B cell (primary cell): Measurements from ENCODE around the gene ECI1. TPM values are rescaled to one million over a fixed set of nuclear protein-coding genes. Genes with fewer than 3 reads are reported as not detected.

Source experiments
- ATAC-seq: fragments of 200-7000 bp; cut with Tn5 transposase; one replicate; pipeline ENCODE4 v1.10.0; 2021; ENCODE audit warnings: low read depth, mild to moderate bottlenecking, moderate number of reproducible peaks, moderate library complexity
- CTCF ChIA-PET: fragments of 350-600 bp; sonication (Branson Sonifier 250); formaldehyde crosslinking; loops from one replicate; lab custom pipeline; 2021; ENCODE audit warnings: antibody characterized with exemption, inconsistent platforms; lab: Charles Lee
- POLR2A ChIA-PET: fragments of 350-600 bp; sonication (Branson Sonifier 250); formaldehyde crosslinking; loops from one replicate; lab custom pipeline; 2021; ENCODE audit warnings: antibody characterized with exemption; lab: Charles Lee
- DNase-seq: peaks from one replicate; pipeline ENCODE4 v3.0.0; 2013
- H2AFZ ChIP-seq: 2 replicates; pipeline ENCODE4 v1.6.1; 2012; ENCODE audit warnings: mild to moderate bottlenecking, low read depth, low read length; ENCODE audit not compliant: insufficient read depth, poor library complexity, severe bottlenecking
- H3K27ac ChIP-seq, 2 donors: 1 replicate in 1 of 2; 2 replicates in 1 of 2; pipeline ENCODE4 v1.5.1; 2012 to 2013; ENCODE audit warnings: low read length in 2 of 2, mild to moderate bottlenecking in 2 of 2, moderate library complexity in 1 of 2
- H3K27me3 ChIP-seq, 4 experiments: fragments of 200-600 bp in 1 of 4; sonication (generic) in 1 of 4; replicated peaks in 1 of 4; 1 replicate in 2 of 4; 2 replicates in 2 of 4; pipeline versions ENCODE4 v1.6.1 to v1.7.0; 2013 to 2016; ENCODE audit warnings: low read length in 3 of 4, mild to moderate bottlenecking in 2 of 4, mixed read lengths in 1 of 4, moderate library complexity in 1 of 4; ENCODE audit not compliant: insufficient read depth in 4 of 4, control insufficient read depth in 3 of 4; ENCODE audit errors: control extremely low read depth in 1 of 4
- H3K36me3 ChIP-seq, 2 experiments: replicated peaks in 1 of 2; 1 replicate in 1 of 2; 2 replicates in 1 of 2; pipeline versions ENCODE4 v1.6.1 to v1.7.1; 2013; ENCODE audit warnings: low read length in 1 of 2; ENCODE audit not compliant: insufficient read depth in 2 of 2, control insufficient read depth in 1 of 2; ENCODE audit errors: control extremely low read depth in 1 of 2, extremely low read depth in 1 of 2
- H3K4me1 ChIP-seq, 2 donors: fragments of 200-600 bp in 1 of 2; sonication (generic) in 1 of 2; 1 replicate in 1 of 2; 2 replicates in 1 of 2; pipeline versions ENCODE4 v1.5.1 to v1.6.1; 2013 to 2017; ENCODE audit warnings: low read length in 2 of 2; ENCODE audit not compliant: control insufficient read depth in 2 of 2, insufficient read depth in 2 of 2
- H3K4me2 ChIP-seq: replicated peaks from 2 replicates; pipeline ENCODE3; 2012; ENCODE audit warnings: mild to moderate bottlenecking, low read depth, low read length; ENCODE audit not compliant: poor library complexity, severe bottlenecking
- H3K4me3 ChIP-seq, 5 experiments: fragments of 200-600 bp in 1 of 5; sonication (generic) in 1 of 5; 1 replicate in 3 of 5; 2 replicates in 2 of 5; pipeline versions ENCODE4 v1.5.1 to v1.7.0; 2011 to 2016; ENCODE audit warnings: low read length in 4 of 5, mild to moderate bottlenecking in 4 of 5, low read depth in 2 of 5, control low read depth in 1 of 5, moderate library complexity in 1 of 5; ENCODE audit not compliant: insufficient read depth in 1 of 5; ENCODE audit errors: control extremely low read depth in 1 of 5, extremely low read depth in 1 of 5
- H3K79me2 ChIP-seq: fragments of 200-600 bp; sonication (generic); one replicate; pipeline ENCODE4 v1.6.0; 2016; ENCODE audit warnings: low read length; ENCODE audit not compliant: control insufficient read depth, insufficient read depth
- H3K9ac ChIP-seq: fragments of 200-600 bp; sonication (generic); 2 replicates; pipeline ENCODE4 v1.6.1; 2017; ENCODE audit warnings: mild to moderate bottlenecking, low read length, moderate library complexity
- H3K9me3 ChIP-seq, 3 donors: one replicate each; pipeline versions ENCODE4 v1.6.1 to v1.7.1; 2013; ENCODE audit warnings: low read length in 2 of 3; ENCODE audit not compliant: control insufficient read depth in 2 of 3, insufficient read depth in 1 of 3; ENCODE audit errors: control extremely low read depth in 1 of 3
- H4K20me1 ChIP-seq: 2 replicates; pipeline ENCODE4 v1.6.0; 2012; ENCODE audit warnings: mild to moderate bottlenecking, low read length; ENCODE audit not compliant: insufficient read depth, control insufficient read depth, poor library complexity, severe bottlenecking
- H3K27ac Mint-ChIP-seq: one replicate; pipeline ENCODE4 v1.8.0; 2021; ENCODE audit warnings: mixed read lengths
- H3K27me3 Mint-ChIP-seq: one replicate; pipeline ENCODE4 v1.8.0; 2021; ENCODE audit warnings: mixed read lengths
- H3K4me1 Mint-ChIP-seq: one replicate; pipeline ENCODE4 v1.8.0; 2021; ENCODE audit warnings: mixed read lengths
- H3K4me3 Mint-ChIP-seq: one replicate; pipeline ENCODE4 v1.8.0; 2021; ENCODE audit warnings: mixed read lengths
- H3K9me3 Mint-ChIP-seq: one replicate; pipeline ENCODE4 v1.8.0; 2022; ENCODE audit warnings: mixed read lengths; ENCODE audit not compliant: insufficient read depth
- CTCF ChIP-seq: fragments of 200-600 bp; IDR thresholded peaks from one replicate; pipeline ENCODE4 v1.8.0; 2022; ENCODE audit warnings: antibody characterized with exemption, mild to moderate bottlenecking
- EZH2 ChIP-seq: IDR thresholded peaks from 2 replicates; pipeline ENCODE4 v1.6.1; 2012; ENCODE audit warnings: borderline replicate concordance, low read depth, mild to moderate bottlenecking, moderate library complexity, low read length; ENCODE audit not compliant: insufficient read depth, poor library complexity, severe bottlenecking
- WGBS: methylation state at CpG from one replicate; pipeline ENCODE4 v1.1.5; 2013; ENCODE audit warnings: missing lambda C conversion rate; ENCODE audit not compliant: insufficient coverage; 5-methylcytosine and 5-hydroxymethylcytosine counted together
- intact Hi-C: fragments of 100-400 bp; cut with micrococcal nuclease; formaldehyde crosslinking; loops from one replicate; pipeline ENCODE4 v1.10.0; 2022
- polyA plus RNA-seq: library from polyadenylated mRNA; depleted of rRNA; stranded (reverse); fragments of >200 nt; gene quantifications from 2 replicates; pipeline ENCODE4 v1.2.3, GENCODE V29; 2012
- total RNA-seq, 2 donors: library from RNA; stranded (reverse); fragments of 120-200 nt in 1 of 2; gene quantifications; 1 replicate in 1 of 2; 2 replicates in 1 of 2; pipeline versions ENCODE4 v1.2.3 to v1.2.4, GENCODE V29; 2013 to 2022

Gene ECI1
- total and polyA plus RNA-seq, 2 donors (not counting 1 experiment from before 2014, with no cell fraction given), result 34.3 to 38.4 TPM

DNA sequence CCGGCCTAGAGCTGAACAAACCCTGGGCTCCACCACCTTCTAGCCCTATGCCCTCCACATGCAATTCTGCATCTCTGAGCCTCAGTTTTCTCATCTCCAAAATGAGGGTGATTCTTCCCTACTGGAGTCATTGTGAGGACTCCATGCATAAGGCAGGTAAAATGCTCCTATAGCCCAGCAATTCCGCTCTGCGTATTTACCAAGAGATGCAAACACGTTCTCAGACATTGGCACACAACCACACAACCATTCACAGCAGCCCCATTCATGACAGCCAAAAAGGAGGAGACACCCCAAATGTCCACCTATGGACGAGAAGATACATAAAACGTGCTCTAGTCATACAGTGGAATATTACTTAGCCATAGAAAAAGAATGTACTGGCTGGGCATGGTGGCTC, 51.1 kb downstream of the ECI1 start:
- intact Hi-C loops, result no loop called here
- H3K4me1 ChIP-seq, result peaks cover 13 to 19% of the 10 kb centered on the region in 2 donors
- no peak for DNase-seq
- no peak overlapping the region for H3K9ac ChIP-seq
- no peaks in the 10 kb centered on the region for H3K79me2 ChIP-seq
- H2AFZ ChIP-seq, result no peak overlapping the region
- no peak overlapping the region for H3K27ac Mint-ChIP-seq
- H3K27me3 ChIP-seq, result peaks cover 0 to 30% (median 12%) of the 10 kb centered on the region in 4 experiments
- H3K9me3 Mint-ChIP-seq, result no peaks in the 10 kb centered on the region
- peaks cover 0 to 3% (median 0%) of the 10 kb centered on the region in 3 donors for H3K9me3 ChIP-seq
- H3K27me3 Mint-ChIP-seq, result peaks cover 21% of the 10 kb centered on the region
- H3K36me3 ChIP-seq, result no peaks in the 10 kb centered on the region
- CTCF ChIA-PET, result interaction anchor here (1.0 kb wide), 1 partner anchor 287 kb away, joined by 3 read pairs; no protein-coding TSS in a partner anchor
- POLR2A ChIA-PET, result no interaction called here
- H3K4me2 ChIP-seq, result no peak overlapping the region
- peaks cover 9% of the 10 kb centered on the region for H3K4me1 Mint-ChIP-seq
- no peak overlapping the region for H3K4me3 ChIP-seq
- WGBS, result 82% methylated on average over 3 of the region's 6 CpGs
- H3K27ac ChIP-seq, result no peak overlapping the region
- TF ChIP-seq EZH2 (no peak), CTCF (no peak)
- ATAC-seq, result no peak
- H4K20me1 ChIP-seq, result no peaks in the 10 kb centered on the region
- H3K4me3 Mint-ChIP-seq, result no peak overlapping the region

GRCh38 chr16:2199621-2200139, 51.7 kb downstream of the ECI1 start:
- intact Hi-C loops, result loop anchor here (10.0 kb wide), 2 partner anchors 145 to 405 kb away; partner anchors contain the start of gene ABCA3
- peaks cover 15 to 22% of the 10 kb centered on the region in 2 donors for H3K4me1 ChIP-seq
- H3K9me3 ChIP-seq, result peaks cover 0 to 6% (median 0%) of the 10 kb centered on the region in 3 donors
- CTCF ChIA-PET, result interaction anchor here (1.0 kb wide), 1 partner anchor 287 kb away, joined by 3 read pairs; no protein-coding TSS in a partner anchor
- no peak overlapping the region for H3K27ac ChIP-seq
- Mint-ChIP-seq H3K27me3 (peaks cover 26% of the 10 kb centered on the region), H3K4me1 (peaks cover 14% of the 10 kb centered on the region), H3K4me3 (no peak overlapping the region), H3K9me3 (no peaks in the 10 kb centered on the region), H3K27ac (no peak overlapping the region)
- no peaks in the 10 kb centered on the region for H4K20me1 ChIP-seq
- H3K36me3 ChIP-seq, result no peaks in the 10 kb centered on the region
- DNase-seq (no peak), ATAC-seq (no peak)
- no peak overlapping the region for H3K4me2 ChIP-seq
- TF ChIP-seq EZH2, result no peak
- TF ChIP-seq CTCF, result no peak
- H2AFZ ChIP-seq, result no peak overlapping the region
- H3K79me2 ChIP-seq, result no peaks in the 10 kb centered on the region
- no peak overlapping the region for H3K4me3 ChIP-seq
- POLR2A ChIA-PET, result no interaction called here
- H3K9ac ChIP-seq, result no peak overlapping the region
- peaks cover 0 to 36% (median 16%) of the 10 kb centered on the region in 4 experiments for H3K27me3 ChIP-seq
- WGBS, result 86% methylated on average over 11 of the region's 14 CpGs
